Measurements from ENCODE around the gene ANKRD10.
"Not testable (repeated sequence)": the region's sequence is repeated elsewhere in the genome, so short reads cannot be mapped to it uniquely, and the experiment has no call there.

ANKRD10 gene

GRCh38 chr13:110855363-110855762 is 59.5 kb downstream of the ANKRD10 start:
- Mint-ChIP-seq H3K36me3 (no peaks in the 10 kb centered on the region), H3K4me3 (no peak overlapping the region), H3K27ac (no peak overlapping the region), H3K4me1 (peaks cover 12% of the 10 kb centered on the region), H3K27me3 (peaks cover 25% of the 10 kb centered on the region), H3K9me3 (peaks cover 8% of the 10 kb centered on the region)
- CTCF ChIA-PET: interaction anchor here (0.6 kb wide), 1 partner anchor 221 kb away, joined by 3 read pairs; no protein-coding TSS in a partner anchor
- no peak for DNase-seq

GRCh38 chr13:110854866-110855265 is 60.0 kb downstream of the ANKRD10 start:
- Mint-ChIP-seq H3K4me1 (peaks cover 12% of the 10 kb centered on the region), H3K36me3 (no peaks in the 10 kb centered on the region), H3K4me3 (no peak overlapping the region), H3K27ac (no peak overlapping the region), H3K27me3 (peaks cover 30% of the 10 kb centered on the region), H3K9me3 (peaks cover 8% of the 10 kb centered on the region)
- CTCF ChIA-PET: no interaction called here
- no peak for DNase-seq

GRCh38 chr13:110853235-110853721 is 61.6 kb downstream of the ANKRD10 start:
- no peaks in the 10 kb centered on the region for H3K36me3 Mint-ChIP-seq
- DNase-seq: no peak
- H3K4me1 Mint-ChIP-seq: peaks cover 12% of the 10 kb centered on the region
- CTCF ChIA-PET: no interaction called here
- no peak overlapping the region for H3K4me3 Mint-ChIP-seq
- no peak overlapping the region for H3K27ac Mint-ChIP-seq
- peaks cover 26% of the 10 kb centered on the region for H3K27me3 Mint-ChIP-seq
- peaks cover 8% of the 10 kb centered on the region for H3K9me3 Mint-ChIP-seq

- H3K36me3 Mint-ChIP-seq: no peaks in the 10 kb centered on the region
- H3K4me3 Mint-ChIP-seq: no peak overlapping the region
- H3K27ac Mint-ChIP-seq: no peak overlapping the region
- peaks cover 37% of the 10 kb centered on the region for H3K27me3 Mint-ChIP-seq
- CTCF ChIA-PET: interaction anchor here (1.0 kb wide), 1 partner anchor 198 kb away, joined by 3 read pairs; no protein-coding TSS in a partner anchor
- H3K4me1 Mint-ChIP-seq: no peaks in the 10 kb centered on the region
- peaks cover 3% of the 10 kb centered on the region for H3K9me3 Mint-ChIP-seq
- no peak for DNase-seq
Observed at GRCh38 chr13:110850840-110851239, 64.0 kb downstream of the ANKRD10 start.

- CTCF ChIA-PET: no interaction called here
- Mint-ChIP-seq H3K4me3 (no peak overlapping the region), H3K9me3 (no peaks in the 10 kb centered on the region), H3K27me3 (peaks cover 31% of the 10 kb centered on the region), H3K36me3 (no peaks in the 10 kb centered on the region), H3K27ac (no peak overlapping the region), H3K4me1 (no peaks in the 10 kb centered on the region)
- no peak for DNase-seq
Observed at GRCh38 chr13:110850006-110850405, 64.9 kb downstream of the ANKRD10 start.

DNA sequence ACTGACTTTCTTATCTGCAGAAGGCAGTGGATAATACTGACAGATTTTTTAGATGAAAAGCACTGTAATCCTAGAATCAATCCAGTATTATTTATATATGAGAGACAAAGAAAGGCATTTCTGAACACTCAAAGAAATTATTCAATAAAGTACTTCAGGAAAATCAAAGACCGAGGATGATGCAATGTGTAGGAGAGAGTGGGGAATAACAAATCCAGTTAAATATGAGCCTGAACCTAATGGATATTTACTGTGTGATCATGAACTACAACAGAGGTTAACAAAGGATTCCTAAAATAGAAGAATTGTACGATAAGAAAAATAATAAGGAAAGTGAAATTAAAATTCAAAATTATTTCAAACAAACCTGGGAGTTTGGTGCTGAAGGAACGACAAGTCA is 69.3 kb downstream of the ANKRD10 start:
- DNase-seq: no peak
- Mint-ChIP-seq H3K4me3 (no peak overlapping the region), H3K36me3 (no peaks in the 10 kb centered on the region), H3K27ac (no peak overlapping the region), H3K9me3 (no peaks in the 10 kb centered on the region), H3K27me3 (peaks cover 24% of the 10 kb centered on the region), H3K4me1 (no peaks in the 10 kb centered on the region)
- CTCF ChIA-PET: no interaction called here

GRCh38 chr13:110841846-110842245 is 73.0 kb downstream of the ANKRD10 start:
- H3K4me1 Mint-ChIP-seq: no peaks in the 10 kb centered on the region
- CTCF ChIA-PET: no interaction called here
- no peaks in the 10 kb centered on the region for H3K9me3 Mint-ChIP-seq
- H3K27ac Mint-ChIP-seq: no peak overlapping the region
- H3K27me3 Mint-ChIP-seq: peaks cover 22% of the 10 kb centered on the region
- H3K36me3 Mint-ChIP-seq: no peaks in the 10 kb centered on the region
- no peak overlapping the region for H3K4me3 Mint-ChIP-seq
- no peak for DNase-seq

DNA sequence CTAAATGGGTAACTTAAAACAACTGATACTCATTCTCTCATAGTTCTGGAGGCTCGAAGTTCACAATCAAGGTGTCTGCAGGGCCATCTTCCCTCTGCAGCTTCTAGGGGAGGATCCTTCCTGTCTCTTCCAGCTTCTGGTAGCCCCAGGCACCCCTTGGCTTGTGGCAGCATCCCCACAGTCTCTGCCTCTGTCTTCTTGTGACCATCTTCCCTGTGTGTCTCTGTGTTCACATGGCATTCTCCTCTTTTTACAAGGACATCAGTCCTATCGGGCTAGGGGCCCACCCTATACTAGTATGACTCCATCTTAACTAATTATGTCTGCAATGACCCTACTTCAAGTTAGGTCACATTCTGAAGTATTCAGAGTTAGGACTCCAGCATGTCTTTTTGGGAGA is 73.5 kb downstream of the ANKRD10 start:
- no peaks in the 10 kb centered on the region for H3K9me3 Mint-ChIP-seq
- peaks cover 24% of the 10 kb centered on the region for H3K27me3 Mint-ChIP-seq
- H3K4me3 Mint-ChIP-seq: no peak overlapping the region
- H3K27ac Mint-ChIP-seq: no peak overlapping the region
- DNase-seq: no peak
- H3K36me3 Mint-ChIP-seq: no peaks in the 10 kb centered on the region
- CTCF ChIA-PET: no interaction called here
- H3K4me1 Mint-ChIP-seq: no peaks in the 10 kb centered on the region

DNA sequence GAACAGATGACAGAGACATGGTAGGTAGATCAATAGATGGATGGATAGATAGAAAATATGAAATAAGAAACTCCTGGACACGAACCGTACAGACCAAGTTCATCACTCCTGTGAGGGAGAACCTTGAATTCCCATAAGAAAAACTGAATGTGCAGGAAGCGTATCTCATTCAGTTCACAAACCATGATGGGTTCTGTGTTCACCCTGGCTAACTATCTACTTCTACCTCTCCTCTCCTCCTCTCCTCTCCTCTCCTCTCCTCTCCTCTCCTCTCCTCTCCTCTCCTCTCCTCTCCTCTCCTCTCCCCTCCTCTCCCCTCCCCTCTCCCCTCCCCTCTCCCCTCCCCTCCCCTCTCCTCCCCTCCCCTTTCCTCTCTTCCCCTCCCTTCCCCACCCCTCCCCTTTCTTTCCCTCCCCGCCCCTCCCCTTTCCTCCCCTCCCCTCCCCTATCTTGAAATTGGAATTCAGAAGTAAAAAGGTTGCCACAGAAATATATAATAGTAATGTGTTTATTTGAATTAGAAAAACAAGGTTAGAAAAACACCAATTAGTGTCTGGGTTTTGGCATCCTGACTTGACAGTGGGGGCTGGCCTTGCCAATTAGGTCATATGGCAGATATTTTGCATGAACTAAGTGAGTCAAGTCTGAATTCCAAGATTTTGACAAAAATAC is 75.9 kb downstream of the ANKRD10 start:
- no peak for DNase-seq
- Mint-ChIP-seq H3K4me1 (no peaks in the 10 kb centered on the region), H3K27ac (no peak overlapping the region), H3K27me3 (peaks cover 19% of the 10 kb centered on the region), H3K9me3 (no peaks in the 10 kb centered on the region), H3K36me3 (no peaks in the 10 kb centered on the region), H3K4me3 (no peak overlapping the region)
- CTCF ChIA-PET: no interaction called here

DNA sequence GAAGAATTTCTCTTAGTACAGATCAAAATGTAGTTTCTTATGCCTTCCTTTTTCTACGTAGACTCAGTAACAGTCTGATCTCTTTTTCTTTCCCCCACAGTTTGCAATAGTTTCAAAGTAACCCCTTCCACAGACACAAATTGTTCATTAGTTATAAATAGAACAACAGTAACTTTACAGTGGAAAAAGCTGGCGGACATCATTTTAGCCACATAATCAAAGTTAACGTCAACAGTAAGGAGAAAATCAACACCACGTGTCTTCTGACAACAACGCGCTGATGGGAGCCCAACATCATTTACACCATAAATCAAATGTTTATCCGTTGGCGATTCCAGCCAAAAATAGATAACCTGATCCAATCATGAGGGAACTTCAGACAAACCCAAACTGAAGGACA is 76.8 kb downstream of the ANKRD10 start:
- no peak overlapping the region for H3K4me3 Mint-ChIP-seq
- H3K4me1 Mint-ChIP-seq: no peaks in the 10 kb centered on the region
- H3K27ac Mint-ChIP-seq: no peak overlapping the region
- no peak for DNase-seq
- no peaks in the 10 kb centered on the region for H3K9me3 Mint-ChIP-seq
- H3K36me3 Mint-ChIP-seq: no peaks in the 10 kb centered on the region
- CTCF ChIA-PET: no interaction called here
- peaks cover 19% of the 10 kb centered on the region for H3K27me3 Mint-ChIP-seq

DNA sequence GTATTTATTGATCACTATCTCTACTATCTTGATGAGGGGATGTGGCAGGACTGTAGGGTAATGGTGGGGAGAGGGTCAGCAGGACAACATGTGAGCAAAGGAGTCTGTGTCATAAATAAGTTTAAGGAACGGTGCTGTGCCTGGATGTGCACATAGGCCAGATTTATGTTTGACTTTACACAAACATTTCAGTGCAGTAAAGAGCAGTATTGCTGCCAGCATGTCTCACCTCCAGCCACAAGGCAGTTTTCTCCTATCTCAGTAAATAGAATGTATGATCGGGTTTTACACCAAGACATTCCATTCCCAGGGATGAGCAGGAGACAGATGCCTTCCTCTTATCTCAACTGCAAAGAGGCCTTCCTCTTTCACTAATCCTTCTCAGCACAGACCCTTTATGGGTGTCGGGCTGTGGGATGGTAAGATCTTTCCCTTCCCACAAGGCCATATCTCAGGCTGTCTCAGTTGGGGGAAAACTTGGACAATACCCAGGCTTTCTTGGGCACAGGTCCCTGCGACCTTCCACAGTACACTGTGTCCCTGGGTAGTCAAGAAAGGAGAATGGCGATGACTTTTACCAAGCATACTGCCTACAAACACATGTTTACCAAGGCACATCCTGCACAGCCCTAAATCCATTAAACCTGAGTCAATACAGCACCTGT is 77.3 kb downstream of the ANKRD10 start:
- H3K4me1 Mint-ChIP-seq, H3K27ac Mint-ChIP-seq, H3K36me3 Mint-ChIP-seq, H3K9me3 Mint-ChIP-seq, H3K4me3 Mint-ChIP-seq, CTCF ChIA-PET, DNase-seq: not testable (repeated sequence)
- H3K27me3 Mint-ChIP-seq: peaks cover 24% of the 10 kb centered on the region

- no peaks in the 10 kb centered on the region for H3K36me3 Mint-ChIP-seq
- no peak for DNase-seq
- no peak overlapping the region for H3K4me3 Mint-ChIP-seq
- CTCF ChIA-PET: no interaction called here
- H3K27me3 Mint-ChIP-seq: peaks cover 28% of the 10 kb centered on the region
- H3K4me1 Mint-ChIP-seq: no peaks in the 10 kb centered on the region
- H3K27ac Mint-ChIP-seq: no peak overlapping the region
- H3K9me3 Mint-ChIP-seq: no peaks in the 10 kb centered on the region
Observed at GRCh38 chr13:110836605-110836903, 78.3 kb downstream of the ANKRD10 start.

DNA sequence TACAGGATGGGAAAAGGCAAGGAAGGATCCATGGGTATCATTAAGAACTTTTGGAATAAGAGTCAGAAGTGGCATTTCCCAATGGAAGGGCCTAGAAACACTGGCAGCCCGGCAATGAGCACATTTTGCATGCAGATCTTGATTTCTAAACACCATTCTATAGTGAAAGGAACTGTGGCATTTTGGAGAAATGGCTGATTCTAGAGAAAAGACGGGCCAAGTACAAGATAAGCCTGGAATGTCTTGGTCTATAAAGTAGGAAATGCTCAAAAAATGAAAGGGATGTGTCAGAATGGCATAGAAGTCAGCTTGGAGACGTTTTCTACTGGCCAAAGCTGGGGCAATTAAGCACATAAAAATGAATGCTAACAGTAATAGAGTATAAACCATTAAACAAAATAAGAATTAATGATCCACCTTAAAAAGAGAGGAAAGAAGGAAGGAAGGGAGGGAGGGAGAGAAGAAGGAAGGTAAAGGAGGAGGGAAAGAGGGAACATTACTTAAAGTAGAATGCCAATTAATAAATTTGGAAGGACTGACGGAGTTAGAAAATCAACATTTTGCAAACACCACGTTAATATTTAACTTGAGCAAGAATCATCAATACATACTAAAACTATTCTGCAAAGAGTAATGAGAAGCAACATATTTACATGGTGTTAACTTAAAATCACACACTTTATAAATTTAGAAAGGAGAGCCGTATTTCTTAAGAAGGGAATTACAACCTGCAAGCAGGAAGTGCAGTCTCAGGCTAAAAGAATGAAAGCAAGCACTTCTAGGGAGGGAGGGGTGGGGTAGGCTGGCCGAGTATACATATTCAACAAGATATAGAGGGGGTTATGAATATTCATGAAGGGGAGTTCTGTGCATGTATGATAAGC is 78.9 kb downstream of the ANKRD10 start:
- Mint-ChIP-seq H3K4me3 (no peak overlapping the region), H3K27ac (no peak overlapping the region), H3K36me3 (no peaks in the 10 kb centered on the region), H3K4me1 (no peaks in the 10 kb centered on the region), H3K9me3 (no peaks in the 10 kb centered on the region), H3K27me3 (peaks cover 26% of the 10 kb centered on the region)
- CTCF ChIA-PET: no interaction called here
- no peak for DNase-seq

GRCh38 chr13:110834572-110834971 is 80.3 kb downstream of the ANKRD10 start:
- Mint-ChIP-seq H3K27me3 (peaks cover 35% of the 10 kb centered on the region), H3K9me3 (no peaks in the 10 kb centered on the region), H3K4me1 (no peaks in the 10 kb centered on the region), H3K27ac (no peak overlapping the region), H3K36me3 (no peaks in the 10 kb centered on the region), H3K4me3 (no peak overlapping the region)
- DNase-seq: no peak
- CTCF ChIA-PET: no interaction called here

DNA sequence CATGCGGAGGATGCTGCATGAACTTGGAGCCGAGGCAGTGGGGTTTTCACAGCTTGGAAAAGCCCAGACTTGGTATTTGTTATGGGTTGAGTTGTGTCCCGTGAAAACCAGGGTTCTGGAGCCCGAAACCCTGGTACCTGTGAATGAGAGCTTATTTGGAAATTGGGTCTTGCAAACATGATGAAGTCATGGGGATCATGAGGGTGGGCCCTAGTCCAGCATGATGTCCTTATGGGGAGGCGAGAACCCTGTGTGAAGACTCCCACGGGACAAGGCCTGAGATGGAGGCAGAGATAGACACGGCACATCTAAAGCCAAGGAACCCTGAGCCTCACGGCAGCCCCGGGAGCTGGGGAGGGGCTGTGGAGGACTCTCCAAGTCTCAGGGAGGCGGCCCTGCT is 82.3 kb downstream of the ANKRD10 start:
- no peak overlapping the region for H3K4me3 Mint-ChIP-seq
- H3K27ac Mint-ChIP-seq: no peak overlapping the region
- no peaks in the 10 kb centered on the region for H3K4me1 Mint-ChIP-seq
- no peaks in the 10 kb centered on the region for H3K36me3 Mint-ChIP-seq
- CTCF ChIA-PET: no interaction called here
- H3K9me3 Mint-ChIP-seq: no peaks in the 10 kb centered on the region
- H3K27me3 Mint-ChIP-seq: peaks cover 31% of the 10 kb centered on the region
- DNase-seq: no peak
